Frontal cortex (tissue), 4 donors: ENCODE measurements around the gene IRAK2. TPM values are rescaled to one million over a fixed set of nuclear protein-coding genes. Genes with fewer than 3 reads are reported as not detected.
"Not testable (repeated sequence)": the region's sequence is repeated elsewhere in the genome, so short reads cannot be mapped to it uniquely, and the experiment has no call there.

Experiments
- DNase-seq, 2 donors: peaks; one replicate each; pipeline ENCODE4 v3.0.0; 2012; ENCODE audit warnings: low spot score in 2 of 2
- FAIRE-seq: peaks from 2 replicates; lab custom pipeline; 2012; peaks lifted over from hg19 to GRCh38; lab: Jason Lieb, UNC
- total RNA-seq: library from RNA; depleted of rRNA; stranded (reverse); fragments of >200 nt; gene quantifications from one replicate; pipeline ENCODE4 v1.2.3, GENCODE V29; 2014
- donor health status: control.
- donor health status: control.
- donor health status: control.

IRAK2 gene
- total RNA-seq, result 3.3 TPM

- FAIRE-seq, result no peak
- DNase-seq, result peak; percentile 79 to 88
Observed at GRCh38 chr3:10164546-10165393, at the start of gene IRAK2. Gene IRAK2 (plus strand): TSS chr3:10164919. CDS start chr3:10164955, 36 bp downstream.

GRCh38 chr3:10115326-10116137 is 49.2 kb upstream of the IRAK2 start, which contains the start of gene BRK1:
Gene BRK1 (plus strand): TSS chr3:10115675. CDS start chr3:10115702, 27 bp downstream.
- FAIRE-seq, result no peak
- peak; percentile 92 to 97 for DNase-seq

GRCh38 chr3:10116138-10116460 is 48.6 kb upstream of the IRAK2 start:
- no peak for DNase-seq
- no peak for FAIRE-seq

GRCh38 chr3:10116928-10117327 is 47.8 kb upstream of the IRAK2 start:
- no peak for DNase-seq
- no peak for FAIRE-seq

GRCh38 chr3:10119376-10119775 is 45.3 kb upstream of the IRAK2 start:
- no peak for FAIRE-seq
- no peak for DNase-seq

GRCh38 chr3:10121064-10121463 is 43.7 kb upstream of the IRAK2 start:
- DNase-seq (no peak), FAIRE-seq (no peak)

GRCh38 chr3:10122724-10123123 is 42.0 kb upstream of the IRAK2 start:
- DNase-seq (no peak), FAIRE-seq (no peak)

GRCh38 chr3:10135872-10136271 is 28.8 kb upstream of the IRAK2 start:
- not testable (repeated sequence) for FAIRE-seq, DNase-seq

GRCh38 chr3:10136426-10137005 is 28.2 kb upstream of the IRAK2 start:
- FAIRE-seq (no peak), DNase-seq (no peak)

GRCh38 chr3:10137178-10137577 is 27.5 kb upstream of the IRAK2 start:
- DNase-seq (no peak), FAIRE-seq (no peak)

- DNase-seq (no peak), FAIRE-seq (no peak)
Observed at GRCh38 chr3:10140996-10141546, 23.6 kb upstream of the IRAK2 start.

GRCh38 chr3:10142707-10143560 is 21.8 kb upstream of the IRAK2 start:
- FAIRE-seq, result no peak

GRCh38 chr3:10145685-10146084 is 19.0 kb upstream of the IRAK2 start:
- DNase-seq (no peak), FAIRE-seq (no peak)

More at GRCh38 chr3:10142707-10143560, 21.8 kb upstream of the IRAK2 start:
- DNase-seq, result no peak

GRCh38 chr3:10149226-10149625 is 15.5 kb upstream of the IRAK2 start:
- DNase-seq (no peak), FAIRE-seq (no peak)

GRCh38 chr3:10150987-10151386 is 13.7 kb upstream of the IRAK2 start:
- no peak for FAIRE-seq

GRCh38 chr3:10154335-10155122 is 10.2 kb upstream of the IRAK2 start:
- FAIRE-seq, result no peak
- no peak for DNase-seq

More at GRCh38 chr3:10150987-10151386, 13.7 kb upstream of the IRAK2 start:
- no peak for DNase-seq

- no peak for FAIRE-seq
Observed at GRCh38 chr3:10155123-10155472, 9.6 kb upstream of the IRAK2 start.

GRCh38 chr3:10155658-10156057 is 9.1 kb upstream of the IRAK2 start:
- DNase-seq (no peak), FAIRE-seq (no peak)

More at GRCh38 chr3:10155123-10155472, 9.6 kb upstream of the IRAK2 start:
- no peak for DNase-seq

- FAIRE-seq, result no peak
- no peak for DNase-seq
Observed at GRCh38 chr3:10157031-10157430, 7.7 kb upstream of the IRAK2 start.
